GM21619 (cell line): ENCODE measurements around the gene SMYD2.

Source experiments
- ATAC-seq: cut with Tn5 transposase; IDR thresholded peaks from one replicate; pipeline ENCODE4 v1.9.1; 2021; ENCODE audit not compliant: unreplicated experiment

SMYD2 gene

DNA sequence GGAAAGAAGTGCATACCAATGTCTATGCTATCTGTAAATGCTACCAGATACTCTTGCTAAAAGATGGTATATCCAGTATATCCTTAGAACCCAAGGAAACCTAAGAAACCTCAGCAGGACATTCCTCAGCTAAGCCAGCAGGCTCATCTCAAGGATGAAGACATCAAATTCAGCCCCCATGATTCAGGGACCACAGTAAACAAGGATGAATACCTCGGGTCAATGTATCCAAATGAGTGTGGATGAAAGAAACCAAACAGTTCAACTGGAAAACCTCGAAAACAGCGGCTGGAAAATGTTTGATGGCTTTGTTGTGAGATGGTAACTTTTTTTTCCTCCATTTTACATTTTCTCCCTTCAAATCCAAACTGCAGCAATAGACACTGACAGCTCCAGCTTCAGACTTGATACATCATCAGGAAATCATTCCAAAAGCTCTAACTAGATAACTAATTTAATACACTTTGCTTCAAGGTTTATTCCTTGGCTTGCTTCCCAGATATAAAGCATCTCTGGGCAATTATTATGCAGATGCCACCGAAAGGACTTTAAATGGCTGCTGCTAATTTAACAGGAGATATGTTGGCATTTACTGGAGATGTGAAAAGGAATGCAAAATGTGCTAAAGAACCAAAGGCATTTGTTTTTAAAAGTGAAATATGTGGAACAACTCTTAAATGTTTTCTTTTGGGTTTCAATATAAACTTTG is 73.6 kb downstream of the SMYD2 start:
- ATAC-seq, result no peak

DNA sequence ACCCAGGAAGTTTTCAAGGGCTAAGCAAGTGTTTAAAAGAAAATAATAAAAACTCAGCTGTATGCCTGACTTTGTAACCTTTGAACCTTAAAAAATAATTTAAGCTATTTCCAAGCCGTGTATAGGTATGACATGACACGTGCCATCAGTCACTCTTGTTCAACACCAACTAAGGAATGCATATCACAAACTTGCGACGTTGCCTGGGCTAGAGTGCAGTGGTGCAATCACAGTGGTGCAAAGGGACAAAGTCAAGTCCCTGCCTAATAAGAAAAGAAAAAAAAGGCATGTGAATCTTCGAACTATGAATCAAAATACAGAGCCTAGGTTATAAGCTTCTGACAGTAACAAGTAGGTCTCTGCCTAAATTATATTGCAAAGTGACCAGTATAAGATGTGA is 79.2 kb downstream of the SMYD2 start:
- ATAC-seq, result no peak

DNA sequence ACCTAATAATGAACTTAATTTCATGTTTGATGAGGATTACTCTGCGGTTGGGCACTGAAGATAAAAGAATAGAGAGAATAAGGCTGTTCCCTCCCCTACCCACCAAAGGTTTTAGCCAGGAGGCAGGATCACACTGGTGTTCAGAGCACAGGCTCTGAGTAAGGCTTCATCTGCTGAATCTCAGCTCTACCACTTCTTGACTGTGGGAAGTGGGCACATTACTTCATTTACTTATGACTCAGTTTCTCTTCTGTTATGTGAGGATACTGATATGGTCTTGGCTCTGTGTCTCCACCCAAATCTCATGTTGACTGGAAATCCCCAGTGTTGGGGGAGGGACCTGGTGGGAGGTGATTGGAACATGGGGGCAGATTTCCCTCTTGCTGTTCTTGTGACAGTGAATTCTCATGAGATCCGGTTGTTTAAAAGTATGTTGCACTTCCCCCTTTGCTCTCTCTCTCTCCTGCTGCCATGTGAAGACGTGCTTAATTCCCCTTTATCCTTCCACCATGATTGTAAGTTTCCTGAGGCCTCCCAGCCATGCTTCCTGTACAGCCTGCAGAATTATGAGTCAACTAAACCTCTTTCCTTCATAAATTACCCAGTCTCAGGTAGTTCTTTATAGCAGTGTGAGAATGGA is 79.7 kb downstream of the SMYD2 start:
- no peak for ATAC-seq

DNA sequence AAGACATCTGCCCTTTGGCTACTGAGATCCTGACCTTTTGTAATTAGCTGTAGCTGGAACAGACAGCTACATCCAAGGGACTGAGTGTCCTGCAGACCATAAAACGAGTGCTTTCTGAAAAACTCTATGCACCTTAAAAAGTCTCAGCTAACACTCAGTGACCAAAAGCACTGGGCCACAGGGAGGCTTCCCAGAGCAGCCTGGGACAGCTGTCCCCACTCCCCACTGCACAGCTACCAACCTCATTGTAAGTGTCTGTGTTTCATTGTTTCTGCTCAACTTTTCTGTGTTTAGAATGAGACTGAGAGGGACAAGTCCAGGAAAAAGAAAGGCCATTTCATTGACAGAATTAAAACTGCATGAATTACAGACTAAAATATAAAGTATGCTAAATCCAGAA is 80.7 kb downstream of the SMYD2 start:
- no peak for ATAC-seq

DNA sequence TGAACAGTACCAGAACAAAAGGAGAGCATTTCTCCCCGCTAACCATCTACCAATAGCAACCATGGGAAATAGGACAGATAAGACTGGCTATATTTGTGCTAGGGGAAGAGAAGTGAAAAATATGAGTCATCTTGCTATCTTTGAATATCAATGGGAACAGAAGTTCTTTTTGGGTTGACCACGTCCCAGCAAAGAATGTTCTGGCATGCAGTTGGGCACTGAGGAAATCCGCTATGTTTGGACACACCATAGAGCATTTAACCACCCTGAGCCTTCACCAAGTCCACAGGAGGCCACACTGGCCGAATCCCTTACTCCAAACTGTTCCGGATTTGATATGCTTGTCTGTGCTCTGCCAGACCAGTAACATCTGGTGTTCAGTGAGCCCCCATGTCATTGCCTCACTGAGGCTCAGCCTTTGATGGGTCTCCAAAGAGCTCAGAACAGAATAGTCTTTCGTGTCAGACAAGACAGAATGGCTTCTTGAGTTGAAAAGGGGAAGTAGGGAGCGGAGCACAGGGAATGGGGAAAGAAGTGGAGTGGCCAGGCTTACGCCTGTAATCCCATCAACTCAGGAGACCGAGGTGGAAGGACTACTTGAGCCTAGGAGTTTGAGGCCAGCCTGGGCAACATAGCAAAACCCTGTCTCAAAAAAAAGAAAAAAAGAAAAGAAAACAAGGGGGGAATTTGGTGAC is 81.4 kb downstream of the SMYD2 start:
- no peak for ATAC-seq

DNA sequence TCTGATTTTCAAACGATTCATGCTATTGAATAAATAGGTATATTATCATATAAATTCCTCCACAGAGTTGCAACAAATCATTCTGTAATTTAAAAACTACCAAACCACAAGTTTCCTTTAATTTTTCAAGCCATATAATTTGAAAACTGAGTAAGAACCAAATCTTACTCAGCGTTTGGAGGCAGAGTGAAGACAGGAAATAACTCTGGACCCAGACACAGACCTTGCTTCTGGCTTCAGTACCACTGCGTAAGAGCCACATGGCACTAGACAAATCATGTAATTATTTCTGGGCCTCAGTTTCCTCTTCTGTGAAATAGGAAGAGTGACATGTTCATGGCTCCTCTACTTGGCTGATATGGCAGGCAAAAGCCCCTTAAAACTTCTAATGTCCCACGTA is 82.4 kb downstream of the SMYD2 start:
- ATAC-seq, result no peak

DNA sequence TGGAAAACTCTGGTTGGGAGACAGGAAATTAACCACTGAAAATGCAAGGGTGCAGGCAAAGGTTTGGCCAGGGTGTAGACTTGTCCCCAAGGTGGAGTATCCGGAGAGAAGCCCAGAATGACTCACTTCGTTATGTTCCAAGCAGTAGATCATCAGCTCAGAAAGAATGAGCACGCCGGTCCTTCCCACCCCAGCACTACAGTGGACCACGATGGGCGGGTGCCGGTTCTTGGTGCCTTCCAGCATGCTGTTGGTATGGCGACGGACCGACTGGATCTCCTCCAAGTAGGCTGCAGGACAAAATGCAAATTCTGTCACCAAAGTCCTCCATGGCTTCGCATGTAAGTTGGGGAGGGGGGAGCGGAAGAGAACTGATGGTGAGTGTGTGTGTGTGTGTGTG is 83.4 kb downstream of the SMYD2 start:
- ATAC-seq, result no peak

DNA sequence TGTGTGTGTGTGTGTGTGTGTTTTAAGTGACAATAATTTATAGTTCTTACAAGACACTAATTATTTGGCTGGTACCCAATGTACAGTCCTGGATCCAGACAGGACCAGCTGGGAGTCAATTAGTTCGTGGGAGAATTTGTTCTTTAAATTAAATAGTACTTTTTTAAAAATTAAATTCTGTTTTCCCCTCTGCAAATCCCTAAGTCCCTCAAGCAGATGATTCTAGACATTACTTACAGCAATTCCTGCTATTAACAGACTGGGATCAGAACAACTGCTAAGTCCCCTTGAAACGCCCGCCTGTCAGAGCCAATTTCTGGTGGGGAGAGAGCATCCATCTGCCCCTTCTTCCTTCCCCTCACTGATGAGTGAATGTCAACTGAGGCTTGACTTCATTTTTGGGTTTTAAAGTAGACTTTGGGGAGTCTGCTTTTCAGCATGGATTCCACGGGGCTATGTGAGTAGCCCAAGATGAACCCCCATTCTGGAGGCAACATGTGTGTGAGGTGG is 83.9 kb downstream of the SMYD2 start:
- ATAC-seq, result no peak

DNA sequence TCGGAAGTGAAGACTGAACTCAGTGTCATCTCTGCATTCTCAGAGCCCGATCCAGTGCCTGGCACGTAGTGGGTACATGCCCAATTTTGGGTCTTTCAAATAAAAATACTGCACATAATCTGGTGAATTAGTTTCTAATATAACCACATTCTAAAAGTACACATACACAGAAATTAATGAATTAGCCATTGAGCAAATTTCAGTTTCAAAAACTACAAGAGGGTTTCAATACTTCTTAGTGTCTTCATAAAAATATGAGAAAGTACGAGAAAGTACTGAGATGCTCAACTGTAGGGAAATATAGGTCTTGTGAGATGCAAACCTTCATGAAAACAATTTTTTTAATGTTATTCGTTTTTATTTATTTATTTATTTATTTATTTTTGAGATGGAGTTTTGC is 86.9 kb downstream of the SMYD2 start:
- no peak for ATAC-seq

DNA sequence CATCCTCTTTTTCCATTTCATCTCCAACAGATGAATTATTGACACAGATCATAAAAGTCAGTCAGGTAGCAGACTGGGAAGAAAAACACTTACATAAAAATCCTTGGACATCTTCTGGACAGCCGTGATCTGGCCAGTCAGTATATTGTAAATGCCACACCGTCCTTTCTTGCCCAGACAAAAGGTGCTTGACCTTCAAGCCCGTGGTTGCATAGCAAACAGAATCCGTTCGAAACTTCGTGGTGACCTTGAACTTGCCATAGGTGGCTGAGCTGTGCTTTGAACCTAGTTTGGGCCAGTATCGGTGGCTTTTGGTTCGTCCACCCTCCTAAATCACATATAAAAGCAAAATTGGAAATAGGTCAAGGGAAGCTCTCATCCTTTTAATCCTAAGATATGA is 88.4 kb downstream of the SMYD2 start:
- no peak for ATAC-seq

DNA sequence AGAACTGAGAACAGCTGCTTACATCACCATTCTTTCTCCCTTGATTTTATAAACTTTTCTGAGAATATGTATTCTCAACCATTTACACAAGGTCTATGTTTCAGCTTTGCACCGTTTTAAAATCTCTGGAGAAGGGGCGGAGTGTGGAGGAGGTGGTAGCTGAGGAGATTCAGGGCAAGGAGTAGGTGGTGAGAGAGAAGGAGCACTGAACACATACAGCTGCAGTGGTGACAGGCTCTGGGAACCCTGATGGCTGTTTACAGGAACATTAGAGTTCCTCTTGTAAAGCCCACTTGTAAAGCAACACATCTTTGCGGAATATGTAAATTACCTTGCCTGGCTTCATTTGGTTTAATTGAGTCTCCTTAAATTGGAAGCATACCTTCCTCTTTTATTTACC is 89.7 kb downstream of the SMYD2 start:
- no peak for ATAC-seq

DNA sequence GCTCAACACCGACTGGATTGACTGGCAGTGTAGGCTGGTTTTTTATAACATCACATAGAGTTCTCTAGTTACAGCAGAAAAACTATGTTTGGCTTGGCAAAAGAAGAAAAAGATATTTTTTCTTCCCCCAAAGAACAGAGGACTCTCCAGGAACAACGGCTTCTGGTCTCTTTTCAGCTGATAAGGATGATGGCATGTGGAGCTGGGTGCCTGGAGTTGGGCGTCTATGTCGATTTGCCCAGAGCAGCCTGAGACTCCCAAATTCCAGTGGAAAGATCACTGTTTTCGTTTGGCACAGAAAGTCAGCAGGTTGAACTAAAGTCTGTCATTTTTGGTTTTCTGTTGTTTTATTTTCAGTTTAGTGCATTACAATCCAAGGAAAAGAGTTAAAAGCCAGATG is 91.1 kb downstream of the SMYD2 start:
- no peak for ATAC-seq

DNA sequence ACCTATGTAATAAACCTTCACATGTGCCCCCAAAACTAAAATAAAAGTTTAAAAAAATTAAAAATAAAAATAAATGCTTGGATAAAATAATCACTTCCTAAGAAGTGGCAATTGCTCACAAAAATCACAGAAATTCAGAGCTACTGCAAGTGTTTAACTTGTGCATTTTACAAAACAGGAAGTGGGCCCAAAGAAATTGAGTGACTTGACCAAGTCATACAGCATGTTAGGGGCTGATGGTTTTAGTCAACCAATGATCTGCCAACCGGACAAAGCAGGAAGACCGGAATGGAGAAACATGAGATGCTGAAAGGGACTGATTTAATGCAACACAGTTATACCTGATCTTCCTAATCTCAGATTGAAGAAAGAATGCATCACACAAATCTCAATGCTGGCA is 96.5 kb downstream of the SMYD2 start:
- no peak for ATAC-seq

DNA sequence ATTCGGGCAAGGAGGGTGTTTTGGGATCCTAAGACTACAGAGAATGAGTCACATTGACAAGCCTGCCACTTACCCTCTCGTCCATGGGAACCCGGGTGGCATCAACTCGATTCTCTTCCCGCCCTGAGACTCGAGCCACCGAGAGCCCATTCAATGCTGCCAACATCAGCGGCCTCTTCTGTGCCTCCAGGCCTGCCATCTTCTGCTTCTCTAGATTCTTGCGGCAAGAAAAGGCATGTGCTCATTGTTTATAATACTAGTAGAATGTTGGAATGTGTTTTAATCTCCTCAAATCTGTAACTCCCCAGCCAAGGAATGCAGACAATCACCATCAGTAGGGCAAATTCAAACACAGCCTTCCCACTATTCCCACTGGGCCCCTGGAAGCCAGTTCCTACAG is 96.9 kb downstream of the SMYD2 start:
- ATAC-seq, result no peak

DNA sequence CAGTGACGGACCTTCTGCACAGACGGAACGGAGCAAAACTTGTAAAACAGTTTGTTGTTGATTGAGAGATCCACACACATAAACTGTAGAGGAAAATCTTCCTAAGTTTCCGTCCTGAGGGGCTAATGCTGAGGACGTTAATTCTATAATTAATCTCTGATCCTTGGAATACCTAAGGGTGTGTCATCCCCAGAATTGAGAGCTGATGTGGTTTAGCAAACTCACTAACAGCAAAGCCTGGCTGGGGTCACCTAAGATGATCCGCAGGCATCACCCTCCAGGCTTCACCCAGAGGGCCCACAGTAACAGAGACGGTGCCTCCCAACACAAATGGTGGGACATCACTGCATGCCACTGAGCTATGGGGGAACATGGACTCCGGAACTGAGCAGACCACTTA is 97.5 kb downstream of the SMYD2 start:
- no peak for ATAC-seq

DNA sequence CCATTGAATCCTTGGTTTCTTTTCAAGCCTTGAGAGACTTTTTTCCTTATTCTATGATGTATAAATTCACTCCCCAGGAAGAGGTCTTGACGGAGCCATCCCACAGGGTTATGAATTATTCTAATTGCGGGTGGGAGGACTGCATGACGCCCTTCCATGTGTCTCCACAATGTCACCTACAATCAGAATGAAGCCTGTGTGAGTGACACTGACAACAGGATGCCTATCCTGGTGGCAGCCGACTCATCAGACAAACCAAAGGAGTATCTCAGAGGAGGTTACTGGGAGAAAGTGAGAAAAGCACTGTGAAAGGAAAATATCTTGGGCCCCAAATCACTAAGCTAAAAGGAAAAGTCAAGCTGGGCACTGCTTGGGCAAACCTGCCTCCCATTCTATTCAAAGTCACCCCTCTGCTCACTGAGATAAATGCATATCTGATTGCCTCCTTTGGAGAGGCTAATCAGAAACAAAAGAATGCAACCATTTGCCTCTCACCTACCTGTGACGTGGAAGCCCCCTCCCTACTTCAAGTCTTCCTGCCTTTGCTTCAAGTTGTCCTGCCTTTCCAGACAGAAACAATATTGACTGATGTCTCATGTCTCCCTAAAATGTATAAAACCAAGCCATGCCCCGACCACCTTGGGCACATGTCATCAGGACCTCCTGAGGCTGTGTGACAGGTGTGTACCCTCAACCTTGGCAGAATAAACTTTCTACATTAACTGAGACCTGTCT is 98.4 kb downstream of the SMYD2 start:
- no peak for ATAC-seq

DNA sequence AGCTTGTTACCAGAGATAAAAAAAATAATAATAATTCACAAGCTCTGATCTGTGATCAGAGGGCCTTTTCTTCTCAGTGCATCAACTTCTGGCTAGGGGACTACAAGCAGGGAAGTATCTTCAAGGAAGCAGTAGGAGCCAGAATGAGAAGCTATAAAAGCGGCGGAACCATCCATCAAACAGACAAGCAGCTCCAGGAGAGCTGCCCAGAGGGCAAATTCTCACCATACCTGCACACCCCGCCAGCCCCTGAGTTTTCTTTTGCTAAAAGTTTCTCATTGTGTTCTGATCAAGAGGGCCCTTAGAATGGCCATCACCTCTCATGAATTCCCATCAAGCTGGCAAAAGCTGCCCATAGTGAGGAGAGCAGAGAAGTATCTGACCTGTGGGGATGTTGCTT is 99.4 kb downstream of the SMYD2 start:
- no peak for ATAC-seq

DNA sequence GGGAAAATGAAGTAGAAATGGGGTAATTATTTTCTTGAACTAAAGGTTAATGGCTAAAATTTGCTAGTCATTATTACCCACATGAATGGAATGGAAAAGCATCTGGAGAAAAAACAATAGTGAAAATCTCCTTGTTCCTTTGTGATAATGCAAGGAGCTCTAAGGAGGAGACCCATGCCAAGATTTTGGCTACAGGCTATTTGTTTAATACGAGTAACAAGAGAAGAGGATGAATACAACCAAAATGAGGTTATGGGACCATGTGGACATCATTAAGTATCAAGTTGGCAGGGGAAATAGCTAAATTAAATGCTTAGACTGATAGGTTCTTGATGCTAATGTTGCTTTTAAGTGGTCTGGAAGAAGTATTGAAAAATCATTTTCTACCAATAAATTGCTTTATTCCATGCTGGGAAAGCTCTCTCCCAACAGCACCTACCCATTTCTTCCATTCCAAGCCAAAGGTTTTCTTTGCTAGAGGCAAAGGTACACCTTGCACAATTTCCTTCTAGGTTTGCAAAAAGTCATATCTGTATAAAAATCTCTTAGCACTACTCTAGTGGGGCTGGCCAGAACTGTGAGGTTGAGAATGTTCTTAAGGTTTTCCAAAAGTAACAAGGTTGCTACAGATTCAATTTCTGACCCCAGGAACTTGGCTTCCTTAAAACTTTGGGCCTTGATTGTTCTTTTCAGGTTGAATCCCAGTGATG is 100.2 kb downstream of the SMYD2 start:
- ATAC-seq, result no peak

DNA sequence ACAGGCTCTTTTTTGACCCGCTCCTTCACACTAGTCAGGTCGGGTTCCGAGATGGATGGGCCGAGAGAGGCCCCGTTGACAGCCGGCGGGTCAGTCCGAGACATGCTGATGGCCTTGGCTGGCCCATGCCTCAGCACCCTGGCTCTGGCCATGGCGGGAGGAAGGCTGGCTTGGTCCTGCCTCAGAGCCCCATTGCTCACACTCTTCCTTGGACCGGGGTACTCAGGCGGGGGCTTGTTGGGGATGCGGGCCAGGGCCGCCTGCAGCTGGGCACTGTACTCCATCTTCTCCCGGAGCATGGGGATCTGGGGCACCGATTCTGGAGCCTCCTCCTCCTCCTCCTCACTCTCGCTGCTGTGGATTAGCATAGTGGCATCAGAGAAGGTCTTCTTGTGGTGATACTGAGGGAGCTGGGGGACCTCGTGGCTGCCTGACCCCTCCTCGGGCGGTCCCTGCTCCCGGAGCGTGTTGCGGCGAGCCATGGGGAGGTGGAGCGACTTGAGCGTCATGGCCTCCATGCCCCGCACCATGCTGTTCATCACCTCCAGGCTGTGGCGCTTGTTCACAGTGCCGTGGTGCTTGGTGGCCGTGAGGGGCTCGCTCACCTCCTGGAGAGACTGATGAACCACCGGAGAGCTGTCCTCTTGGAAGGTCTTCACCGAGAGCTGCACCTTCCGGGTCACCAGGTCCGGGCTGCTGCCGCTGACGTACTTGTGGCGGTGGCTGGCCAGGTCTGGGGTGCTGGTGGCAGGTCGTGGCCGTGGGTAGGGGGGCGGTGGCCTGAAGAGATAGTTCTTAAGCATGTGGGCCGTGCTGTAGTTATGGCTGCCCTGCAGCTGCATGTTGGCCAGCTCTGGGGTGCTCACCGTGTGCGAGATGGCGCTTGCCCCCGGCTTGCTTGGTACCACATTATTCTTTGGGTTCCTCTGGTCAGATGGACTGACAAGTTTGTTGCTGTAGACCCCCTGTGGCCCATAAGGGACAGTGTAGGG is 102.7 kb downstream of the SMYD2 start:
- ATAC-seq, result no peak
